Measurements from ENCODE around the gene VSTM2L.

Gene VSTM2L

DNA sequence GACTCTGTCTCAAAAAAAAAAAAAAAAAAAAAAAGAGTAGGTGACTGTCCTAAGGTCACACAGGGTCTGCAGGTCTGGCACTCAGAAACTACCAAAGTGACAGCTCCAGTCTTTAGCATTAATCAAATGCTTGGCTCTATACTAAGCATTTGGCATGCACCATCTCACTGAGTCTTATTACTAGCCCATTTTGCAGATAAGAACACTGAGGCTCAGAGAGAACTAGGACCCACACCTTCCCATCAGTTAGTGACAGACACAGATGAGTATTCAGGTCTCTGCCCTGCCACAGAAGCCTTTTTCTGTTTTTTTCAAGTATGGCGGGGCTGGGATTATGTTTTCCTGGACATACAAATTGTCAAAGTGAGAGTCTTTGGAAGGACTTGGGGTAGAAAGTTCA lies 23.1 kb upstream of the VSTM2L start:
- DNase-seq = no peak

DNA sequence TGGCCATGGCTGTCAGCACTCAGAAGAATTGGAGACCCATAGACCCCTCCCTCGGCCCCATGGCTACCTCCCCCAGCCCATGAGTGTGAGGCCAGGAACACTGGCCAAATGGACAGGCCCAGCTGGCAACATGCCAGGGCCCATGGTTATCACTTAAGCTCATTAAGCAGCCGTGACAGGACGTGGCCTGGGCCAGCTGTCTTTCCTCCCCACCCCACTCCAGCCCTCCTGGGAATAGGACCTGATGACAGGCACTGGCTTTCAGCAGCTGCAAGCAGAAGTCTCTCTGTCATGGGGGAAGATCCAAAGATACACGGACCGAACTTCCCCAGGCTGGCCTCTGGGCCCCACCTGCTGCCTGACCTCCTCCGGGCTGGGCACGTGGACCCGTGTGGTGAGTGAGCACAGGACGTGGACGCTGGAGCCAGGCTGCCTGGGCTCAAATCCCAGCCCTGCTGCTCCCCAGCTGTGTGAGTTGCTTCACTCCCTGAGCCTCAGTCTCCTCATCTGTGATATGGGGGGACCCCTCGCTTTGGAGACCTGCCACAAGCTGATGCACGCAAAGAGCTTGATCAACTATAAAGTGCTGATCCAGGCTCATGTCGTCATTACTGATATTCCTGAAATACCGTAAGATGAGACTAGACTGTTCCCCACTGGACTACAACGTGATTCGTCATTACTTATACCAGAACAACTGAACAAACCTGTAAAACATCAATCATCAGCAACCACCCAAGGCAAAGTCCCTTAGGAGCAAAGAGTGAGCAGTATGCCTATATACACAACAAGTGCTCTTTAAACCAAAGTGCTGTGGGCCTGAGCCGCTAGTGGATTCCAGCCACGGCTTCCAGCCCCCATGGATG lies 22.0 kb upstream of the VSTM2L start:
- peak; percentile 53 for DNase-seq

DNA sequence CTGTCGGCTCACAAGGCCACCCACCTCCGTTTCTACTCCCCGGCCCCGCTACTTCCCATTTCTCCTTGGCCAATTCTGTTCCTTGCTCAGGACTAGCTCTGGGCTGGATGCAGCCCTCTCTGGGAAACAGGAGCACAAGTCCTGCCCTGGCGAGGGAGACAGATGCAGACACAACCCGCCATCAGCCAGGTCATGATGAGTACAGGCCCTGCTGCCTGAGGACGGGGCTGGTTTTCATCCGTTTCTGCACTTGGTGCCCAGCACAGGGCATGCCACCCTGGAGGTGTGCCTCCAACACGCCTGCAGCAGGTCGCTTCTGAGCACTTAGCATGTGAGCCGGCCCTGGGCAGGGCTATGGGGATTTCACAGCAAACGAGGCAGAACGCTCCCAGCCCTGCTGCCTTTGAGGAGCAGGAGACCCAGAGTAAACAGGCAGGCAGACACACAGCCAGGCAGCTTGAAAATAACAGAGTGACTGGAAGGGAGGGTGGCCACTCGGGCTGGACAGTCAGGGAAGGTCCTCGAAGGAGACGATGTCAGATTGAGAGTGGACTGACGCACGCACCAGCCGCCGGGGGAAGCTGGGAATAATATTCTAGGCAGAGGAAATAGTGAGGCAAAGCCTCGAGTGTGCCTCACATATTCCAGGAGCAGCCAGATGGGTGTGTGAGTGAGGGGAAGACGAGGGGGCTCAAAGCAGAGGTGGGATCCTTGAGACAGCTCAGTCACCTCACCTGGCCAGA lies 21.2 kb upstream of the VSTM2L start:
- DNase-seq = no peak

DNA sequence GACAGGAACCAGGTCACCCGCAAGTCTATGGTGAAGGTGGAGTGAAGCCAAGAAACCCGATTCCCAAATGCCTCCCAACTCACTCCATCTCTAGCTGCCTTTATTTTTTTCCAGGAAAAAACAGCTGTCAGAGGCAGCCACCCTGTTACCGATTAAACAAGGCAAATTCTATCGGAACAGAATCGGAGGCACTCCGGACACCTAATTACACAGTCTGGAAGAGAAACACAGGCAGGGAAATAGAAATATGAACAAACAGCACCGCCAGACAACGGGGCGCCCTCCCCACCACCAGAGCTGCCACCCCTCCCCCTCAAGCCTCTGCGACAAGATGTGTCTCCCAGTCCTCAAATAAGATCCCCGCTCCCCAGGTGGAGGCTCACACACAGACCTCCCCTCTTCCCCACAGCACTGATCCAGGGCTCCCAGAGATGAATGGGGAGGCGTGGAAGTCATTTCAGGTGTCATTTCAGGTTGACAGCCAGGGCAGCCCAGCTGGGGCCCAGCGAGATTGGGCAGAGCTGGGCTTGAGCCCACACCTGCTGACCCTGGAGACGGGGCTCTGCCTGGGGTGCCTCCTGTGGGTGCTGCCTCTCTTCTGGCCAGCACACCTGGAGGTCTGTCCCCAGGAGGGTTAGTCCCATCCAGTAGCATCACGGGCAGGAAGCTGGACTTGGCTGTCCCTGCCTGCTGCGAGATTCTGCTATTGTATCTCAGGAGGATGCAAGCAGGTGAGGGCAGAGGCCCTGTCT lies 19.8 kb upstream of the VSTM2L start:
- no peak for DNase-seq

DNA sequence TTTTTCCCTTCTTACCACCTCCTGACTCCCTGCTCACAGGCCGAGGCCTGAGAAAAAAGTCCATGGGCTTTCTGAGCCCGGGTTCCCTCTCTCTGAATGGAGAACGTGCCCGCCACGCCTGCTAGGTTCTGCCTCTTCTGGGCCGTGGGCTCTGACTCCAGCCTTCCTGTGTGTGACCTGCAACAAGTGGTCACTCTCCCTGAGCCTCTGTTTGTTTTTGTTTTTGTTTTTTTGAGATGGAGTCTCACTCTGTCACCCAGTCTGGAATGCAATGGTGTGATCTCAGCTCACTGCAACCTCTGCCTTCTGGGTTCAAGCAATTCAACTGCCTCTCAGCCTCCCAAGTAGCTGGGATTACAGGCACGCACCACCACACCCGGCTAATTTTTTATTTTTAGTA lies 17.9 kb upstream of the VSTM2L start:
- DNase-seq = no peak

DNA sequence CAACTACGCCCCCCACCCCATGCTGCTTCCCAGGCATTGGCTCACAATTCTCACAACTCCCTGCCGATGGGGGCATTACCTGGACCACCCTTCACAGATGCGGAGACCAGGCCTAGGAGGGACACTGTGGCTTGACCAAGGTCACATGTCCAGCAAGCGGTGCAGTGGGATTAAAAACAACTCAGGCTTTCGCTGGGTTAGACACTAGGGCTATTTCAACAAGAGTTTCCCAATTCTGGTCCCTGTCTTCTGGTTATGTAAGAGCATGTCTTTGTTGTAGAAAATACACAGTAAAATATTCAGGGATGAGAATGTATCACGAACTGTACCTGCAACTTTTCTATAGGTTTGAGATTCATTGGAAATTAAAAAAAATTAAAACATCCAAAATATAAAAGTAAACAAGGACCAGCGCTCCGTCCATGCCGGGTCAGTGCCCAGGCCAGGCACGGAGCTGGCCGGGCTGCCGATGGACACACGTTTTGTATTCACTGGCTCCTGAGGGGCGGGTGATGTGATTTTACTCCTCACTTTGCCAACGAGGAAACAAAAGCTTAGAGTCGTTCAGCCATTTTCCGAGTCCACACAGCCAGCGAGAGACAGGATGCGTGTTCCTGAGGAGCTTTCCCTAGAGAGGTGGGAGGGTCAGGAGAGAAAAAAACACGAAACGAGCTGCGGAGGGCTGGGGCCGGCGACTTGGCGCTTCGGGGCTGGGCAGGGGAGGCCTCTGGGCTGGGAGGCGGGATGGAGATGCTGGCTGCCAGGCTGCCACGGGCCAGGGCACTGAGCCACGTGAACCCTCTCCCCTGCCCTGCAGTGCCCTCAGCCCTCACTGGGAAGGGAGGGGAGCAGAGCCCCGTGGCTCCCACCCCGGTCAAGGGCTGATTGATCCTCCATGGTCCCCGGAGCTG lies 17.1 kb upstream of the VSTM2L start:
- no peak for DNase-seq

DNA sequence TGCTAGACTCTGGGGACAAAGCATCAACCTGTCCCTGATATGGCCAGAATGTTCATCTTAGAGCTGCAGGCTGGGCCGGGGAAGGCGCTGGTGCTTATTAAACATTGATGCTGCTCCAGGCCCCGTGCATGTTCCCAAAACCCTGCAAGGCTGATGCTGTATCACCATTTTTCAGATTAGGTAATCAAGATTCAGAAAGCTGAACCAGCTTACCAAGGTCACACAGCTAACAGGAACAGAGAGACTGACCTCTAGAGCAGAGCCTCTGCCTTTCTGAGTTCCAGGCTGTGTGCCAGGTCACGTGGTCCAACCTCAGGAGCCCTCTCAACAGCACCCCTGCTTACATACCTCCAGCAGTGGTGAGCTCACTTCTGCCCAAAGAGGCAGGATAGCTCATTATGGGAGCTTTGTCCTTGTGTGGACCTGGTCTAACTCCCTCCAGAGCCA lies 16.1 kb upstream of the VSTM2L start:
- DNase-seq = peak; percentile 57

DNA sequence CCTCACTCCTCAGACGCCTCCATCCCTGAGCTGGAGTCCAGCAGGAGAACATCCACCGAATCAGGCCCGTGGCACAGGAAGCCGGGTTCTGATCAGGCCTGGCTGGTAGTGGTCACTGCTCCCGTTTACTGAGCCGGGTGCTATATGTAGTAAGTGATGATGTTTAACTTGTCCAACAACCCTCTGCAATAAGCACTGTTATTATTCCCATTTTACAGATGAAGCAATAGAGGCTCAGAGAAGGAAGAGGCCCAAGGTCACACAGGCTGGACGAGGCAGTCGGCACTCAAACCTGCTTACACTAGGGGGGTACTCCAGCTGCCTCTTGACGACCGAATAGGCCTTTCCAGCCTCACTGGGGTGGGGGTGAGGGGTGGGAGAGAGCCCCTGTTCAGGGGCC lies 14.3 kb upstream of the VSTM2L start:
- DNase-seq = no peak

DNA sequence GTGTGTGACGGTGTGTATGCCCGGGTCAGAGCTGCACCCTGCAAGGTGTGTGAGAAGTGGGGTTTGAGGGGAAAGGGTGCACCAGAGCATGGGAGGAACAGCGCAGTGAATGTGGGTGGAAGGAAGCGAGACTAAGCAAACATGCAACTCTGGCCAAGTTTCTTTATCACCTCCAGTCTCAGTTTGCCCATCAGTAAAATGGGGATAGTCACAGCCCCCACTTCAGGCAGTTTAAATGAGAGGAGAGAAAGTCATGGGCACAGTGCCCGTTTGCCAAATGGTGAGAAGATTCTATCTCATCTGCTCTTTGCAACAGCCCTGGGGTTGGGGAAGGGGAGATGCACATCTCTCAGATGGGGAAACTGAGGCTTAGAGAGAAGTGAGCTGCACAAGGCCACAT lies 12.8 kb upstream of the VSTM2L start:
- no peak for DNase-seq

DNA sequence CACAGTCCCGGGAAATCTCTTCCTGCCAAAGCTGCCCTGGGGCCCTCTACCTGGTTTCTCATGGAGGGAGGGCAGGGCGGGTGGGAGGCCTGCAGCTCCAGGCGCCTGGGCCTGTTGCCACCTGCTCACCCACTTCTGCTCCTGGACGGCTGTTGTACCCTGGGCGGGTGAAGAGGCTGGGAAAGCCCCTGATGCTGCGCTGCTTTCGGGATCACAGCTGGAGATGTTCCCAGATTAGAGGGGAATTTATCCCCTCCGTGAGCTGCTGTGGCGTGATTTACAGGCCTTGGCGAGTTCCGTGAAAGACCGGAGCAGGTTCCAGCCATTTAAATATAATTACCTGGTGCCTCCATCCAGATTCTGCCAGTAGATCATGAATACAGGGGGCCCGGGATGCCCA lies 12.3 kb upstream of the VSTM2L start:
- no peak for DNase-seq

DNA sequence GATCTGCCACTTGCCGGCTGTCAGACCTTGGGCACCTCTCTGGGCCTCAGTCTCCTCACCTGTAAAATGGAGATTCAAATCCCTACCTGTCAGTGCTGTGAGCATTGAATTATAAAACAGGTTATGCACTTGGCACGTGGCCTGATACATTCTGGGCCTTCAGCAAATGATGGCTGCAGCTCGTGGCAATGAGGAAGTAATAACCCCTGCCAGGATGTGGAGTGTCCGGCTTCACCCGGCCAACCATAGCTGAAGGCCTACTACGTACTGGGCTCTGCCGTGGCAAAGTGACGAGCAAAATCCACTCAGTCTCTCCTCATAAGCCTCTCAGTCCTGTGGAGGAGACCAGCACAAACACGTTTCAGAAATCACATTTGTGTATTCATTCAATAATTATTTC lies 10.9 kb upstream of the VSTM2L start:
- DNase-seq = no peak

DNA sequence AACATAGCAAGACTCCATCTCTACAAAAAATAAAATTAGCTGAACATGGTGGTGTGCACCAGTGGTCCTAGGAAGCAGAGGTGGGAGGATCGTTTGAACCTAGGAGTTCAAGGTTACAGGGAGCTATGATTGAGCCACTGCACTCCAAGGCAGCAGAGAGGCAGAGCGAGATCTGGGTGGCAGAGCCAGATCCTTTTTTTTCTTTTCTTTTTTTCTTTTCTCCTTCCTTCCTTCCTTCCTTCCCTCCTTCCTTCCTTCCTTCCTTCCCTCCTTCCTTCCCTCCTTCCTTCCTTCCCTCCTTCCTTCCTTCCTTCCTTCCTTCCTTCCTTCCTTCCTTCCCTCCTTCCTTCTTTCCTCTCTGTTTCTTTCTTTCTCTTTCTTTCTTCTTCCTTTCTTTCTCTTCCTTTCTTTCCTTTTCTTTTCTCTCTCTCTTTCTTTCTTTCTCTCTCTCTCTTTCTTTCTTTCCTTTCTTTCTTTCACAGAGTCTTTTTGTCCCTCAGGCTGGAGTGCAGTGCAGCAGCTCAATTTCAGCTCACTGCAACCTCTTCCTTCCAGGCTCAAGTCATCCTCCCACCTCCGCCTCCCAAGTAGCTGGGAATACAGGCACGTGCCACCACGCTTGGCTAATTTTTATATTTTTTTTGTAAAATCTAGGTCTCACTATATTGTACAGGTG lies 9.2 kb upstream of the VSTM2L start:
- no peak for DNase-seq

DNA sequence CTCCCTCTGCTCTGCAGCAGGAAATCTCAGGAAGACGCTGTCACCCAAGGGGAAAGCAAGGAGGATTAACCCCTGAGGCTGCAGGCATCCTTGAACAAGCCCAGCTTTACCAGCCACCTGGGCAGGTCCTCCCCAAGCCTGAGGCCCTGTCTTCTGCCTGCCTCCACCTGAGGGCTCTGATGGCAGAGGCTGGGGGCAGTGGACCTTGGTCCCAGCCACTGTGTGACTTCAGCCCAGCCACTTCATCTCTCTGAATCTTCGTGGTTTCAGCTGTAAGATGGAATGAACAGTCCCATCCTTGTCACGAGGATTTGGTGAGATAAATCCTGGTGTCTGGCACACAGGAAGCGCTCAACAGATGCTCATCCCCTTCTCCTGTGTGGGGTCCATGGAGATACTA lies 8.5 kb upstream of the VSTM2L start:
- no peak for DNase-seq

DNA sequence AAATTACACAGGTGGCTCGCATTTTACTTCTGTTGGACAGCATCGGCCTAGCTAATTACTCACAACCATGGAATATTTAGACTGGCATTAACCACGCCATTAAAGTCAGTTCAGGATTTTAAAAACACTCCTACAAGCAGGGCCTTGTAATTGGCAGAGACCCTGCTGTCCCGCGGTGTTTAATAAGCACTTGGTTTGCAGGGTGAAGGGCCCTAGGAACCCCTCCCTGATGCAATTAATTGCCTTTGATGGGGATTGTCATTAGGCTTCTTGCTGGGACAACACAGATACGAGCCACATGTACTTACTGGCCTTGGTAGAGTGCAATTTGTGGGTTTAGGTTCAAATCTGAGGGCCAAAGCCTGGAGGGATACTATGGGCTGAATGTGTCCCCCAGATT lies 7.8 kb upstream of the VSTM2L start:
- no peak for DNase-seq

DNA sequence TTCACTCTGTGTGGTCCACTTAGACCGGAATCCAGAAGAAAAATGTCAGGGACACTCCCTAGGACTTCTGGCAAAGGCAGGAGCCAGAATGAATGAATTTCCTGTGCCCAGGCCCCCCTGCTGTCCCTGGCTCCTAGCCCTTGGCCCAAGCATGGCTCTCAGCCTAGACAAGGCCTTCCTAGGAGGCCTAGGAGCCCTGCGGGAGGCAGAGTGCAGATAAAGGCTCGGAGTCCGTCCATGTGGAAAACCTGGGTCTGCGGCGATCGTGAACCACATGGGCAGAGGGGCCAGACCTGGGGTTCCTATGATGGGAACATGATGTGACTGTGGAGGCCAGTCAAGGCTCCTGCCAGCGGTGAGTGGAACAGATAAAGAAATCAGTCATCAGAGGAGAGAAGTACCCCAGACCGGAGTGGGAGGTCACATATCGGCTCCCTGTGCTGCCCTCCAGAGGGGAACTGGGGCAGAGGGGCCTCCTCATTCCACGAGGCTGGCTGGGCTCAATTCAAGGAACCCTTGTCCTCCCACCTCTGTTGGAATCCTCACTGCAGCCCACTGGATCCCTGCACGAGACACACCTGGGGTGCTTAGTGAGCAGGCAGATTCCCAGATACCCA lies 5.9 kb upstream of the VSTM2L start:
- peak; percentile 29 for DNase-seq

DNA sequence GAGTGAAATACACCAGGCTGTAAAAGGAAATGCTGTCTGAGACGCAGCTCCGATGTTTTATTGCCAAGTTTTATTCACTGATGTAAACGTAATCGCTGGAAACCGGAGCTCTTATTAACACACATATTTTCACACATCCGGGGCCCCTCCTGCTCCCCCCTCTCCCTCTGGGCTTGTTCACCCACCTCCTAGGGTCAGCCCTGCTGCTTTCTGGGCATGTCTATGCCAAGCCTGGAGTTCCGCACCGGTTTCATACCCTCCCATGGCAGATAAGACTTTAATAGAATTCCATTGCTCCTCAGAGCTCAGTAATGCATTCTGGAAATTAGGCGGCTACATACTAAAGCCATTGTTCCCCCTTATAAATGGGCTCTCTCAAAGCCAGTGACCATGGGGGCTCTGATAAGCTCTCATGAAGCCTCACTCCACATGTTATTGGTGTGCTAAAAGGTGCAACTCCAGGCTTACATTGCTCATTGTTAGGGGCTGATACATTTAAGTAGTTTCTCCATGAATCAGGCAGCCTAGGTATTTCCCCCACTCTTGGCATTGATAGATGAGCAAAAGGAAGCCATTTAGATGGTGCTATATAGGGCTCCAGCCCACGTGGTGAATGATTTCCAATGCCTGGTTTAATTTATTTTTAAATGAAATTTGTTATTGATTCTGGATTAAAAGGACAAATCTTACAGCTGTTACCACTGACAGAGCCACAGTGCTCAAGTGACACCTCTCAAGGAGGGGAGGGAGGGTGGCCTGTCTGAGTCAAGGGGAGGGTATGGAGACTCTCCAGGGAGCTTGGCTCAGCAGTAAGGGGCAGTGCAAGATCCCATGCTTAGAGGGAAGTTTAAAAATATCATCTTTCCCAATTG lies 4.5 kb upstream of the VSTM2L start:
- DNase-seq = no peak

DNA sequence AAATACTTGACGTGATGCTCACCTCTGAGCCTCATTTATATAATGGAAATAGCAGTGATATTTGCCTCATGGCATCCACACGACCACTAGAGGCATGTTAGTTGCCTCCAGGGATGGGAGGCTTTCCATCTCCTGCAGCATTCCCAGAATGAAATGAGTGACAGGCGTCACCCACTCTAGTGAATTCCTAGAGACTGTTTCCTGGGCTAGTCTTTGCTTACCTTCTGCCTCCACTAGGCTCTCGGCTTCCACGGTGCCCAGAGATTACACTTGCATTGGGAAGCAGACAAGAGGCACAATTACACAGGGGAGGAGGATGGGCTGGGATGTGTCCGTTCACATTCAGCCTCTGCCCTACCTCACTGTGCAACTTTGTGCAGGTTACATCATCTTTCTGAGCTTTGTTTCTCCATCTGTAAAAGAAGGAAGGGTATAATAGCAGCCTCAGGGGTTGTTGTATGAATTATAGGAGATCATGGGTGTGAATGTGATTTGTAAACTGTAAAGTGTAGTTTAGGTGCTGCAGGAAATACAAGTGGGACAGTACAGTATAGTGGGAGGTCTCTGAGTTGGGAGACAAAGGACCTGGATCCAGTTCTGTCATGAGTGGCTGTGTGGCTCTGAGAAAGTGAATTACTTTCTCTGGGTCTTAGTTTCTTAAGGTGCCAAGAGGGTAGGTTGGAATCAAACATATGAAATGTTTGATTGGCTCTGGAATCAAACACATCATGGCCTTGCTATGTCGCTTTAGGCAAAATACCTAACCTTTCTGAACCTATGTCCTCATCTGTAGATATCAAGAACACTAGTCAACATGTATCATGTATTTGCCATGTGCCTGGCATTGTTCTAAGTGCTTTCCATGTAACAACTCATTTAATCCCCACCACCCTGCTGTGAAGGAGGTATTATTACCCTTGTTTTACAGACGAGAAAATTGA lies 3.6 kb upstream of the VSTM2L start:
- DNase-seq = no peak

DNA sequence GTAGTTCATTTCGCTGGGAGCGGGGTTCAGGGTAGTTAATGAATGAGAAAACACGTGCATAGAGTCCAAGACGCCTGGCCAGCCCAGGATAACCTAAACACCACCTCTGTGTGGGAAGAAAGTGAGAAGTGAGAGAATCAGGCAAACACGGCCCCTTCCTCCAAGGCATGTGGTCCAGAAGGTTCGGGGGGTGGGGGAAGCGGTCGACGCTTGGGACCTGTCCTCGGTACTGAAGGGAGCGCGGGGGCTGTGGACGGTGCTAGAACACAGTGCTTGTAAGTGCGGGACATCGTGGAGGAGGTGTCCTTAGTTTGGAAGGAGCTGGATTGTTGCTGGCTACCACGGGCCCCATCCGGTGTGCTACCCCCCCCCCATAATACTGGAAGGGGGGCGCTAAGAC lies 1.7 kb upstream of the VSTM2L start:
- no peak for DNase-seq
